Measurements from ENCODE around the gene SRD5A3. TPM values are rescaled to one million over a fixed set of nuclear protein-coding genes. Genes with fewer than 3 reads are reported as not detected.

SRD5A3 gene
- total RNA-seq, 1 donor from 2014 or later = 12.1 TPM

DNA sequence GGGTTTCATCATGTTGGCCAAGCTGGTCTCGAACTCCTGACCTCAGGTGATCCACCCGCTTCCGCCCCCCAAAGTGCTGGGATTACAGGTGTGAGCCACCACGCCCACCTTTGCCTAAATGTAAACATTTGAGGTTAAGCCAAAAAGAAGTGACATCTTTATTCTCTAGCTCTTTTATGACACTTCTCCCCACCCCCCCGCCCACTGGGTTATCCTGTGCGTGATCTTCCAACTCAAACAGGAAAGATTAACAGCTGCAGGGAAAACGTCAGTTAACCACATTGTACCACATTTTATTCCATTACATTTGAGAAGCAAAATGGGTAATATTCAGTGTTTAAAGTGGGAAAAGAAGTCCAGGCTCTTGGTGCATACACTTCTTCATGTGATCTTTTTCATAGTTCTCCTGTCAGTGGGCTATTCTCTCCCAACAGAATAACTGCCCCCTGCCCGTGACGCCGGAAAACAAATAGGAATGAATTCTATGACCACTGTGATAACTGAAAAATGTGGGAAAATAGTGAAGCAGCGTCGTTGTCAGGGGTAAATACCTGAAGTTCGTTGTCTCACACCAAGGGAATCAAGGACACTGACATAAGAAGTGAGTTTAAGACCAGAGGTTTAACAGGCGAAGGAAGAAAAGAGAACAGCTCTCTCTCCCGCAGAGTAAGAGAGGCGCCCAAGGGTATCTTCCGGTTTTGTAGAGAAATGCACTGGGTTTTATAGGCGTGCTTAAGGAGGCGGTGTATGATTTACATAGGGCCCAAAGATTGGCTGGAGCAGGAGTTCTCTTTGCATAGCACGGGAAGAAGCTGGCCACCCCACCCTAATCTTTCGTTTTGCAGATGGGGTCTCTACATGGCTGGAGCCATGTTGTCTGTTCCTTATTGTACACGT is 9.7 kb upstream of the SRD5A3 start:
- TF ChIP-seq, protein P1, sequence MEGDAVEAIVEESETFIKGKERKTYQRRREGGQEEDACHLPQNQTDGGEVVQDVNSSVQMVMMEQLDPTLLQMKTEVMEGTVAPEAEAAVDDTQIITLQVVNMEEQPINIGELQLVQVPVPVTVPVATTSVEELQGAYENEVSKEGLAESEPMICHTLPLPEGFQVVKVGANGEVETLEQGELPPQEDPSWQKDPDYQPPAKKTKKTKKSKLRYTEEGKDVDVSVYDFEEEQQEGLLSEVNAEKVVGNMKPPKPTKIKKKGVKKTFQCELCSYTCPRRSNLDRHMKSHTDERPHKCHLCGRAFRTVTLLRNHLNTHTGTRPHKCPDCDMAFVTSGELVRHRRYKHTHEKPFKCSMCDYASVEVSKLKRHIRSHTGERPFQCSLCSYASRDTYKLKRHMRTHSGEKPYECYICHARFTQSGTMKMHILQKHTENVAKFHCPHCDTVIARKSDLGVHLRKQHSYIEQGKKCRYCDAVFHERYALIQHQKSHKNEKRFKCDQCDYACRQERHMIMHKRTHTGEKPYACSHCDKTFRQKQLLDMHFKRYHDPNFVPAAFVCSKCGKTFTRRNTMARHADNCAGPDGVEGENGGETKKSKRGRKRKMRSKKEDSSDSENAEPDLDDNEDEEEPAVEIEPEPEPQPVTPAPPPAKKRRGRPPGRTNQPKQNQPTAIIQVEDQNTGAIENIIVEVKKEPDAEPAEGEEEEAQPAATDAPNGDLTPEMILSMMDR (IDR thresholded peaks at IDR 0.05; ENCODE audit: unreplicated experiment) = no peak
- no peak overlapping the region for H3K4me3 Mint-ChIP-seq (ENCODE audit: low read depth)
- no peaks in the 10 kb centered on the region for H3K27me3 Mint-ChIP-seq
- DNase-seq (ENCODE audit: low spot score, unreplicated experiment) = no peak
- no peak overlapping the region for H3K27ac Mint-ChIP-seq
- no peaks in the 10 kb centered on the region for H3K4me1 Mint-ChIP-seq (ENCODE audit: low read depth)
- H3K9me3 Mint-ChIP-seq (ENCODE audit: low read depth) = no peaks in the 10 kb centered on the region
- no peaks in the 10 kb centered on the region for H3K36me3 Mint-ChIP-seq (ENCODE audit: insufficient read depth)

DNA sequence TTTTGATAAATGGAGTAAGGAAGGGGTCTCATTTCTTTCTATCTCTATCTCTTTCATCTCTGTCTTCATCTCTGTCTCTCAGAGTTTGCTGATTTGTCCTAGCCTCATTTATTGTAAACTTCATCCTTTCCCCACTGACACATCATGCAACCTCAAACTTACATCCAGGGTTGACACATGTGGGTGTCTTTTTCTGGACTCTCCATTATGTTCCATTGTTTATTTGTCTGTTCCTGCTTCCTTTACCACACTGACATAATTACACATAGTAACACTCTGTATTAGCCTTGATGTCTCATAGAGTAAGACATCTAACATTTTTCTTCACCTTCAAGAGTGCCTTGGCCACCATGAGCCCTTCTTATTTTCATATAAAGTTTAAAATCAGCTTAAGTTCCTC is 8.1 kb upstream of the SRD5A3 start:
- Mint-ChIP-seq H3K9me3 (ENCODE audit: low read depth) (no peaks in the 10 kb centered on the region), H3K4me1 (ENCODE audit: low read depth) (no peaks in the 10 kb centered on the region), H3K27me3 (no peaks in the 10 kb centered on the region), H3K4me3 (ENCODE audit: low read depth) (no peak overlapping the region), H3K36me3 (ENCODE audit: insufficient read depth) (no peaks in the 10 kb centered on the region), H3K27ac (no peak overlapping the region)
- DNase-seq (ENCODE audit: low spot score, unreplicated experiment) = no peak
- TF ChIP-seq, protein P1 (IDR thresholded peaks at IDR 0.05; ENCODE audit: unreplicated experiment) = no peak

DNA sequence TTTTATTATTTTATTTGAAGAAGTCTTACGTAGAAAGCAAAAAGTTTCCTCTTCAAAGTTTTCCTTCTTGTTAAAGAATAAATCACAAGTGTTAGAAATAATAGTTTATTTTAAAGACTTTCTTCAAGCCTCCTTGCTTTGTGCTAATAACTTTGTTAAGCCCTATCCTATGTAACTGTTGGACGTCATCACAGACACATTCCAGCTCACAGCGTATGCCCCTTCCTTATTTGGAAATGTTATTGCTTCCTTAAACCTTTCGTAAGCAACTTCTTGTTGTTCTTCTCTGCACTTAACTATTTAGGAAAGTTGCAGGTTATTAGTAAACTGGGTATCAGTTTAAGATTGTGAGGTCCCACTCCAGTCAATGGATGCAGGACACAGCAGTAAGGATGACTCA is 7.6 kb upstream of the SRD5A3 start:
- no peaks in the 10 kb centered on the region for H3K27me3 Mint-ChIP-seq
- no peaks in the 10 kb centered on the region for H3K4me1 Mint-ChIP-seq (ENCODE audit: low read depth)
- H3K4me3 Mint-ChIP-seq (ENCODE audit: low read depth) = no peak overlapping the region
- no peaks in the 10 kb centered on the region for H3K36me3 Mint-ChIP-seq (ENCODE audit: insufficient read depth)
- H3K27ac Mint-ChIP-seq = no peak overlapping the region
- TF ChIP-seq, protein P1 (IDR thresholded peaks at IDR 0.05; ENCODE audit: unreplicated experiment) = no peak
- DNase-seq (ENCODE audit: low spot score, unreplicated experiment) = no peak
- no peaks in the 10 kb centered on the region for H3K9me3 Mint-ChIP-seq (ENCODE audit: low read depth)

DNA sequence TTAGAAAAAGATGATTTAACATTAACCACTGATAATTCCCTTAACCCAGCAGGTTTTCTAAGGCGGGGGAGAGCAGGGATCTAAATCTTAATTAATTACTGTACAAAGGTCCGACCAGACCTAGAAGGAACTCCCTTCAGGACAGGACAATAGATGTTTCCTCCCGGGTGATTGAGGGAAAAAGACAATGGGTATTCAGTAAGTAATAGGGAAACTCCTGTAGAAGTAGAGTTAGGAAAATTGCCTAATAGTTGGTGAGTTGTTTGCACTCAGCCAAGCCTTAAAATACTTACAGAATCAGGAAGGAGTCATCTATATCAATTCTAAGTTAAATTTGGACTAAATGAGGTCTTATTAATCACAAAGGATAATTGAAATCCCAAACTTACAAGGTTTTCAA is 5.8 kb upstream of the SRD5A3 start:
- DNase-seq (ENCODE audit: low spot score, unreplicated experiment) = no peak
- Mint-ChIP-seq H3K36me3 (ENCODE audit: insufficient read depth) (no peaks in the 10 kb centered on the region), H3K27me3 (no peaks in the 10 kb centered on the region), H3K27ac (no peak overlapping the region), H3K4me3 (ENCODE audit: low read depth) (no peak overlapping the region), H3K4me1 (ENCODE audit: low read depth) (peaks cover 1% of the 10 kb centered on the region), H3K9me3 (ENCODE audit: low read depth) (no peaks in the 10 kb centered on the region)
- TF ChIP-seq, protein P1 (IDR thresholded peaks at IDR 0.05; ENCODE audit: unreplicated experiment) = no peak

DNA sequence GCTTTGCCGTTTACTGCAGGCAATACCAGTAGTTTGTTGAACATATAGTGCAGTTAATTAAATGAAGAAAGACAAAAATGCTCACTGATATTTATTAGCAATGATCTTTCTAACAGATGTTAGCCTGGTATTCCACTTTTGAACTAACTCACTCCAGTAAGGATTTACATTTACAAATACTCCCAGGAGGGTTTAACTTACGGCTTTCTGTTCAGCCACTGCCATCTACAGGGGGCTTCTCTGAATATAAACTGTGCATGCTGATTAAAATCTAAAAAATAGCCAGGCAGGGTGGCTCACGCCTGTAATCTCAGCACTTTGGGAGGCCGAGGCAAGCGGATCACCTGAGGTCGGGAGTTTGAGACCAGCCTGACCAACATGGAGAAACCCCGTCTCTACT is 2.2 kb upstream of the SRD5A3 start:
- TF ChIP-seq, protein P1 (IDR thresholded peaks at IDR 0.05; ENCODE audit: unreplicated experiment) = no peak
- no peaks in the 10 kb centered on the region for H3K9me3 Mint-ChIP-seq (ENCODE audit: low read depth)
- no peak for DNase-seq (ENCODE audit: low spot score, unreplicated experiment)
- H3K36me3 Mint-ChIP-seq (ENCODE audit: insufficient read depth) = no peaks in the 10 kb centered on the region
- H3K27me3 Mint-ChIP-seq = no peaks in the 10 kb centered on the region
- H3K4me3 Mint-ChIP-seq (ENCODE audit: low read depth) = no peak overlapping the region
- peaks cover 7% of the 10 kb centered on the region for H3K4me1 Mint-ChIP-seq (ENCODE audit: low read depth)
- H3K27ac Mint-ChIP-seq = no peak overlapping the region
